Tibial nerve (tissue), 3 donors: ENCODE data around the gene SPDYE18.
"Not testable (repeated sequence)": the region's sequence is repeated elsewhere in the genome, so short reads cannot be mapped to it uniquely, and the experiment has no call there.

Experiments used
- CTCF ChIP-seq, 5 experiments: fragments of 200-600 bp in 3 of 5; fragments of 450-650 bp in 2 of 5; sonication (generic) in 3 of 5; IDR thresholded peaks; one replicate each; pipeline ENCODE4 v1.5.1; 2016 to 2019; ENCODE audit warnings: antibody characterized with exemption in 5 of 5, mild to moderate bottlenecking in 3 of 5, moderate library complexity in 2 of 5
- POLR2A ChIP-seq, 2 donors: fragments of 450-650 bp; IDR thresholded peaks; one replicate each; pipeline ENCODE4 v1.6.1; 2017; ENCODE audit warnings: antibody characterized with exemption in 2 of 2, mild to moderate bottlenecking in 2 of 2, moderate library complexity in 2 of 2

DNA sequence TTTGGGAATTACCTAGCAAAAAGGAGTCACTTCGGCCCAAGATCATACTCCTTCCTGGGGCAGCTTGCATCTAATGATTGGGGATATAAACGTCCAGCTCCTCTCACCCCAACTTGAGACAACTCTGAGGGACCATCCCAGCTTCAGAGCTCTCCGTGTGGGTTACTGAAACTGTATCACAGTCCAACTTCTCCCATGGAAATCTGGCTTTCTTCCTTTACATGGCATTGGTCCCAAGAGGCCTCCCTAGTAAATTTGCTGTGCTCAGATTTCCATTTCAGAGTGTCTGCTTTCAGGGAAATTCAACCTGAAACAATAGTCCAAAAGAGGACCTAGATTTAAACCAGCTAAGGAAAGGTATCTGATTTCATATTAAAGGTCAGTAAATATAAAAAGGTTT lies 45.3 kb upstream of the SPDYE18 start:
- TF ChIP-seq POLR2A, CTCF (IDR thresholded peaks at IDR 0.05): not testable (repeated sequence)
